GM18505 (cell line): ENCODE results near the gene SPOCK3.
A peak's percentile ranks its signal among the peaks of the same experiment; 100 is the strongest.
"Not testable (repeated sequence)": the region's sequence is repeated elsewhere in the genome, so short reads cannot be mapped to it uniquely, and the experiment has no call there.

Experiments
- ATAC-seq: cut with Tn5 transposase; IDR thresholded peaks from one replicate; pipeline ENCODE4 v1.9.1; 2021; ENCODE audit not compliant: unreplicated experiment
- POLR2A ChIP-seq: IDR thresholded peaks from 4 replicates; pipeline ENCODE4 v1.6.1; 2011; ENCODE audit warnings: borderline replicate concordance; ENCODE audit not compliant: insufficient read depth, insufficient read length; ENCODE audit errors: extremely low read depth

The SPOCK3 gene

DNA sequence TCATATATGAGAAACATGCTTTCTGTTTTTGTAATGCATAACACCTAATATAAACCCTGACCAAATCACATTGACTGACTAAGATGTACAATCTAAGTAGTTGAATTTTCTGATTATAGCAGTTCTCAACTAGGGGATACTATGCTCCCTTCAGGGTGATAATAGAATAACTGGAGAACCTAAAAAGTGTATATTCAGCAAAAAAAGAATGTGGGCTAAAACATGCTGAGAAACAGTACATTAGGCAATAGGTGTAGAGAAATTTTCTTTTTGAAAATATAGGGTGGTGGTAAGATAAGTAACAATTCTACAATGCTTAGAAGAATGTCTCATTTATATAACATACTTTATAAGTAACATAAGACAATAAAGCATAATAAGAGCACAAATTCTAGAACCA, 239.6 kb downstream of the SPOCK3 start:
- ATAC-seq, result no peak
- TF ChIP-seq POLR2A, result no peak

DNA sequence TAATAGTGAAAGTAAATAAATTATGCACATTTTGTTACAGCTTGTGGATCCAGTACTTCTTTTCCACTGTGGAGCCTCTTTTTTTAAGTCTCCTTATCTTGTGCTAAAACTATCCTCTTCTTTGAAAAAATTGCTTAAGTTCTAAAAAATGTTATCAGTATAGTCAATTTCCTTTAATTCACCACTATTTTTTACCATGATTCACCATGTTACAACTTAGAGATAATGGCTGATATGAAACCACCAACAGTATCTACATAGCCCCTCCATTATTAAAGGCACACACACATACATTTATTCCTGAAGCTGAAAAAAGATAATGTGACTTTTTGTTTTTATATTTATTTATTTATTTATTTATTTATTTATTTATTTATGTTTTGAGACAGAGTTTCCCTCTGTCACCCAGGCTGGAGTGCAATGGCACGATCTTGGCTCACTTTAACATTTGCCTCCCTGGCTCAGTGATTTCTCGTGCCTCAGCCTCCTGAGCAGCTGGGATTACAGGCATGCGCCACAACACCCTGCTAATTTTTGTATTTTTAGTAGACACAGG, 243.2 kb downstream of the SPOCK3 start:
- TF ChIP-seq POLR2A, result no peak
- ATAC-seq, result no peak

GRCh38 chr4:166989886-166990285, 244.4 kb downstream of the SPOCK3 start:
- no peak for ATAC-seq
- no peak for TF ChIP-seq POLR2A

GRCh38 chr4:166987026-166987425, 247.3 kb downstream of the SPOCK3 start:
- TF ChIP-seq POLR2A, result no peak

GRCh38 chr4:166981847-166982246, 252.4 kb downstream of the SPOCK3 start:
- ATAC-seq, result no peak
- no peak for TF ChIP-seq POLR2A

More at GRCh38 chr4:166987026-166987425, 247.3 kb downstream of the SPOCK3 start:
- no peak for ATAC-seq

DNA sequence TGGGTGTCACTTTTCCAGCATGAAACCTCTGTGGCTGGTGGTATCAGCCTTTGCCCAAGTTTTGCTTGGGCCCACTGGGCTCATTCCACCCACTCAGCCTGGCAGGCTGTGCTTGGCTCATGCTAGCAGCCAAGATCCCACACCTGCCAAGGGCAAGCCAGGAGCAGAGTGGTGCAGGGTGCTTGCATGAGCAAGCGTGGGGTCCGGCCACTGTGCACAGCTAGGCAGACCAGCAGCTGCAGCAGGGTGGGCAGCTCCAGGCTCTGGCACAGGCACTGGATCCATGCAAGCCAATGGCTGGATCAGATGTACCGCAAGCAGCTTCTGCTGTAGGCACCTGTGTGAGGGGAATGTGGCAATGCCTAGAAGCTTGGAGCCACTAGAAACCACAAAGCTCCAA, 253.9 kb downstream of the SPOCK3 start:
- no peak for TF ChIP-seq POLR2A
- ATAC-seq, result no peak

DNA sequence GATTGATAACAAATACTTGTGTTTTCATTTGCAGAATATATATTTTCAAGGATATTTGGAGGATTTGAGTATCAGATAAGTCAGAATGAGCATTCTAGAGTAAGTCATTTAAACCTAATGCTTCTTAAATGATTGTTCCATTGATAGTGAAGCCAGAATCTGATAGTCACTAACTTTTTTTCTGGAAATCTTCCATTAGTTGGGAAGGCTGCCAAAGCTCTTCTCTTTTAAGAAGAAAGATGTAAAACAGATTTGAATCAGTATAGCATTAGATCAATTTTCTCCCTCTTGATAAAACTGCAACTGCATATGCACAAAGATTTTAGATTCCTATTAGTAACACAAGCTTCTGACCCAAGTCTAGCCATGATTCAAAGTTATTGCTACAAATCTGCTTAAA, 256.7 kb downstream of the SPOCK3 start:
- no peak for TF ChIP-seq POLR2A
- ATAC-seq, result no peak

- no peak for ATAC-seq
- no peak for TF ChIP-seq POLR2A
Measured at GRCh38 chr4:166972071-166972470, 262.2 kb downstream of the SPOCK3 start.

DNA sequence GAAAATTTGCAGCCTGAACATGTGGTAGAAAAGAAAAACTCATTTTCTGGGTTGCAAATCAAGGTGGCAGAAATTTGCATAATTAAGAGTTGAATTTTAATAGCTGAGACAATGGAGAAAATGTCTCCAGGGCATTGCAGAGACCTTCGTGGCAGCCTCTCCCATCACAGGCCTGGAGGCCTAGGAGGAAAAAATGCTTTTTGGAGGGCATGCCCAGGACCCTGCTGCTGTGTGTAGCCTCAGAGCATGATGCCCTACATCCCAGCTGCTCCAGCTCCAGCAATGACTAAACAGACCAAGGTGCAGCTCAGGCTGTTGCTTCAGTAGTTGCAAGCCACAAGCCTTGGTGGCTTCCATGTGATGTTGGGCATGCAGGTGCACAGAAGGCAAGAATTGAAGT, 266.1 kb downstream of the SPOCK3 start:
- not testable (repeated sequence) for ATAC-seq

DNA sequence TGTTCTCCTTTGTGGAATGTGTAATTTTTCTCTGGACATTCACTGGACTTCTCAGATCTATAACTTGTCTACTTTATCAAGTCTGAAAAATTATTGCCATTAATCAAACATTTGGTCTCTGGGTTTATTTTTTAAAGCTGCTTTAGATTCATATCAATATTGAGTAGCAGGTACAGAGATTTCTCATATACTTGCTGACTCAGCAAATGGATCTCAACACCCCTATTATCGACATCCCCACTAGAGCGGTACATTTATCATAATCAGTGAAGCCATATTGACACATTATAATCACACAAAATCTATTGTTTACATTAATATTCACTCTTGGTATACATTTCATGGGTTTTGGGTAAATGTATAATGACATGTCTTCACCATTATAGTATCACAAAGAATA, 268.7 kb downstream of the SPOCK3 start:
- TF ChIP-seq POLR2A, result no peak
- no peak for ATAC-seq

DNA sequence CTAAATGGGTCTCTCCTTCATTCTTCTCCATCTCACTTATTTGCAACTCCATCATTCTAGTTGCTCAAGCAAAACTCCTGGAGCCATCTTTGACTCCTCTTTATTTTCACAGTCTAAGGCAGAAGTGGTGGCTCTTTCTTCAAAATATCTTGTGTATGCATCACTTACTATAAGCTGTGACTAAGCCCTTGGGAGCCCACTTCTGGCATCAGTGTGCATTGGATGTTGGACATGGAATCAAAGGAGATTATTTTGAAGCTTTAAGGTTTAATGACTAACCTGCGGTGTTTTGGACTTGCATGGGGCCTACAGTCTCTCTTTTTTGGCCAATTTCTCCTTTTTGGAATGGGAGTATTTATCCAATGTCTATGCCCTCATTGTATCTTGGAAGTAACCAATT, 276.8 kb downstream of the SPOCK3 start:
- TF ChIP-seq POLR2A, result no peak
- ATAC-seq, result no peak

- no peak for ATAC-seq
- no peak for TF ChIP-seq POLR2A
Measured at GRCh38 chr4:166956484-166956883, 277.8 kb downstream of the SPOCK3 start.

DNA sequence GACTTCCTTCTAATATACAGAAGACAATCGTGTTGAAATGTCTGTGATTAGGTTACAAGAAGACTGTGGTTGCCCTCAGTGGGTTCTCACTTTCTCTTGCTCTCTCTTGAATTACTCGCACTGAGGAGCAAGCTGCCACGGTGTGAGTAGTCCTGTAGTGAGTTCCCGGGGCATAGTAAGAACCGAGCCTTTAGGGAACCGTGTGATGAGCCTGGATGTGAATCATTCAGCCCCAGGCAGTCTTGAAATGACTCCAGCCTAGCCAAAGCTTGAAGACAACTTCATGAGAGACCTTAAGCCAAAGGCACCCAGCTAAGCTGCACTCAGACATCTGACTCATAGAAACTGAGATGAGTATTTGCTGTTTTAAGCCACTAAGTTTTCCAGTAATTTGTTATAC, 292.7 kb downstream of the SPOCK3 start:
- ATAC-seq, result peak; percentile 79
- no peak for TF ChIP-seq POLR2A

DNA sequence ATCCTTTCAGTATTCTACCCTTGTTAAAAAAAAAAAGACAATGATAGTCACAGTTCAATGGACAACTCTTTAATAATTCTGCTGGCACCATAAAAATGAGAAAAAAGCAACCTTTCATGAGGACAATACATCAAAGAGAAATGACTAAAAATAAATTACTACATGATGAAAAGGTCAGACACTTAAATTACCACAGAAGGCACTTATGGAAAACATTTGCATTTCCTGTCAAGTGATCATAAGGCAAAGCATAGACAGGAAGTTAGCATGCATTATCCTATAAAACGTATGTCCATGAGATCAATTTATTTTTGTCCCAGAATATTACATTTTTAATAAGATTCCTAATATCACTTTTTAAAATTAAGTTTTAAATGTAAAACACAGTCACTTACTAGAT, 303.8 kb downstream of the SPOCK3 start:
- TF ChIP-seq POLR2A, result no peak
- ATAC-seq, result no peak

DNA sequence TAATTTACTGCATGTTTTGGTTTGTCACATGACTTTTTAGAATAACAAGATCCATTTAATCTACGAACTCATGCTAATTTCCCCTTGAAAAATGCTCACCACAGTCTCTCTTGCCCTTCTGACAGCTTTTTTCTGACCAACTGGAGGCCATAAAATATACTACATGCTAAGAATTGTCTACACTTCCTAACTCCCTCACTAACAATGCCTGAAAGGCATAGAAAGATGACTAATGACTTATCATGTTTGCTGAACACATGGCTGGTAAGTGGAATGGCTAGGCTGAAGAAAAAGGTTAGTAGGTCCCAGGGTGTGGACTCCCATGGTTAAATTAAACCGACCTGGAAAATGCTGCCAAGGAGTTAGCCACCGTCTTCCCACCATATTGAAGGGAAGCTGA, 309.9 kb downstream of the SPOCK3 start:
- TF ChIP-seq POLR2A, result no peak
- ATAC-seq, result no peak

GRCh38 chr4:166913926-166914325, 320.4 kb downstream of the SPOCK3 start:
- no peak for TF ChIP-seq POLR2A
- no peak for ATAC-seq

DNA sequence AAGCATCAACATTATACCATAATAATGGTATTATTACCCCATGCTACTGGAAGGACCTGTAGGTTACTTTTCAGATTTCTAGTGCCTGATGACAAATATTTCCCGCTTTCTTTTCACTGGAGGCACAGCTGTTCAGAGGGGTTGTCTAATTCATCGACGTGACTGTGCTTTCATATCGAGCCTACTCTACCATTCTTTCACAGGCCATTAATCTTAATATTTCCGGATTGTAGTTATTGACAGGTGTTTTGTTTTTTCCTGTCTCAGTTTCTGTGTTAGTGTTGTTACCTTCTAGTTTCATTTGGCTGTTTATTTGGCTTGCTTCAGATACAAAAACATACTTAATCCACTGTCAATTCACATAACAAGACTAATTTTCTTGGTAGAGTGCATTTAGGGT, 330.9 kb downstream of the SPOCK3 start:
- TF ChIP-seq POLR2A, result no peak
- ATAC-seq, result no peak
